Neural progenitor cell (in vitro differentiated cells): ENCODE data around the gene ARHGEF12. TPM values are rescaled to one million over a fixed set of nuclear protein-coding genes. Genes with fewer than 3 reads are reported as not detected.

Experiments used
- DNase-seq: peaks from one replicate; pipeline ENCODE4 v3.0.0-alpha.2; 2016; ENCODE audit warnings: low spot score
- H2AFZ ChIP-seq: fragments of 200-600 bp; sonication (generic); replicated peaks from 2 replicates; pipeline ENCODE4 v1.6.1; 2016; ENCODE audit warnings: antibody characterized with exemption
- H3F3A ChIP-seq: fragments of 200-600 bp; sonication (generic); 2 replicates; pipeline ENCODE4 v1.6.1; 2016; ENCODE audit warnings: antibody characterized with exemption, low read depth
- H3K27ac ChIP-seq: fragments of 200-600 bp; sonication (generic); 2 replicates; pipeline ENCODE4 v1.5.1; 2016; ENCODE audit warnings: mild to moderate bottlenecking
- H3K27me3 ChIP-seq: fragments of 200-600 bp; sonication (generic); 2 replicates; pipeline ENCODE4 v1.6.1; 2016; ENCODE audit warnings: mild to moderate bottlenecking, moderate library complexity
- H3K36me3 ChIP-seq: fragments of 200-600 bp; sonication (generic); 2 replicates; pipeline ENCODE4 v1.5.1; 2016
- H3K4me1 ChIP-seq: fragments of 200-600 bp; sonication (generic); 2 replicates; pipeline ENCODE4 v1.6.1; 2016; ENCODE audit warnings: mixed run types
- H3K4me2 ChIP-seq: fragments of 200-600 bp; sonication (generic); 2 replicates; pipeline ENCODE4 v1.6.1; 2016
- H3K4me3 ChIP-seq: fragments of 200-600 bp; sonication (generic); 2 replicates; pipeline ENCODE4 v1.5.1; 2016
- H3K79me2 ChIP-seq: fragments of 200-600 bp; sonication (generic); 2 replicates; pipeline ENCODE4 v1.6.1; 2016; ENCODE audit warnings: low read depth
- H3K9ac ChIP-seq: fragments of 200-600 bp; sonication (generic); 2 replicates; pipeline ENCODE4 v1.6.1; 2016
- H3K9me3 ChIP-seq: fragments of 200-600 bp; sonication (generic); 2 replicates; pipeline ENCODE4 v1.5.1; 2016; ENCODE audit warnings: low read depth
- H4K20me1 ChIP-seq: fragments of 200-600 bp; sonication (generic); 2 replicates; pipeline ENCODE4 v1.6.1; 2016; ENCODE audit warnings: low read depth
- H3K27ac Mint-ChIP-seq: 3 replicates; pipeline ENCODE4 v1.8.0; 2021; ENCODE audit warnings: mixed read lengths
- H3K27me3 Mint-ChIP-seq: 2 replicates; pipeline ENCODE4 v1.8.0; 2022; ENCODE audit warnings: low read depth, mild to moderate bottlenecking, inconsistent platforms, moderate library complexity, mixed read lengths; ENCODE audit not compliant: insufficient read depth
- H3K36me3 Mint-ChIP-seq: 3 replicates; pipeline ENCODE4 v1.8.0; 2021; ENCODE audit warnings: mixed read lengths
- H3K4me1 Mint-ChIP-seq: 3 replicates; pipeline ENCODE4 v1.8.0; 2021; ENCODE audit warnings: mixed read lengths
- H3K4me3 Mint-ChIP-seq: 3 replicates; pipeline ENCODE4 v1.8.0; 2021; ENCODE audit warnings: mild to moderate bottlenecking, moderate library complexity, mixed read lengths
- H3K9me3 Mint-ChIP-seq: 3 replicates; pipeline ENCODE4 v1.8.0; 2020; ENCODE audit warnings: mixed read lengths
- CTCF ChIP-seq: fragments of 200-600 bp; sonication (generic); IDR thresholded peaks from 2 replicates; pipeline ENCODE4 v1.5.1; 2017; ENCODE audit warnings: antibody characterized with exemption, mild to moderate bottlenecking
- EZH2 ChIP-seq: fragments of 200-600 bp; sonication (generic); IDR thresholded peaks from 2 replicates; pipeline ENCODE4 v1.6.1; 2017; ENCODE audit warnings: antibody characterized with exemption, mild to moderate bottlenecking, moderate library complexity
- EZH2phosphoT487 ChIP-seq: fragments of 200-600 bp; sonication (generic); IDR thresholded peaks from 2 replicates; pipeline ENCODE4 v1.6.1; 2017; ENCODE audit warnings: antibody characterized with exemption
- total RNA-seq: library from RNA; depleted of rRNA; stranded (reverse); fragments of >200 nt; gene quantifications from 2 replicates; pipeline ENCODE4 v1.2.3, GENCODE V29; 2015; ENCODE audit warnings: low replicate concordance

Gene ARHGEF12
- total RNA-seq, 1 donor from 2014 or later: 31.3 TPM

GRCh38 chr11:120352405-120352804 is 16.2 kb downstream of the ARHGEF12 start:
- Histone ChIP-seq H3K4me2 (no peak overlapping the region), H3K27me3 (no peaks in the 10 kb centered on the region), H3K9ac (no peak overlapping the region), H2AFZ (no peak overlapping the region), H3K36me3 (no peaks in the 10 kb centered on the region), H3K27ac (no peak overlapping the region), H3K9me3 (no peaks in the 10 kb centered on the region), H3F3A (peaks cover 12% of the 10 kb centered on the region), H3K79me2 (peaks cover 93% of the 10 kb centered on the region), H4K20me1 (peaks cover 15% of the 10 kb centered on the region), H3K4me1 (peaks cover 8% of the 10 kb centered on the region), H3K4me3 (no peak overlapping the region)
- DNase-seq: no peak
- Mint-ChIP-seq H3K36me3 (peaks cover 19% of the 10 kb centered on the region), H3K4me1 (peaks cover 6% of the 10 kb centered on the region), H3K27me3 (no peaks in the 10 kb centered on the region), H3K27ac (no peak overlapping the region), H3K9me3 (peaks cover 9% of the 10 kb centered on the region), H3K4me3 (no peak overlapping the region)
- TF ChIP-seq CTCF (no peak), EZH2 (no peak), EZH2phosphoT487 (no peak)

- no peak overlapping the region for H3K4me3 ChIP-seq
- no peak overlapping the region for H3K4me2 ChIP-seq
- Mint-ChIP-seq H3K9me3 (peaks cover 14% of the 10 kb centered on the region), H3K36me3 (peaks cover 22% of the 10 kb centered on the region), H3K27ac (no peak overlapping the region), H3K4me3 (no peak overlapping the region), H3K27me3 (no peaks in the 10 kb centered on the region), H3K4me1 (peaks cover 6% of the 10 kb centered on the region)
- H3K9ac ChIP-seq: no peak overlapping the region
- peaks cover 15% of the 10 kb centered on the region for H4K20me1 ChIP-seq
- H3K27ac ChIP-seq: no peak overlapping the region
- peaks cover 88% of the 10 kb centered on the region for H3K79me2 ChIP-seq
- H3F3A ChIP-seq: peaks cover 12% of the 10 kb centered on the region
- no peak for DNase-seq
- H3K9me3 ChIP-seq: no peaks in the 10 kb centered on the region
- no peaks in the 10 kb centered on the region for H3K27me3 ChIP-seq
- H3K36me3 ChIP-seq: no peaks in the 10 kb centered on the region
- TF ChIP-seq EZH2 (no peak), CTCF (no peak), EZH2phosphoT487 (no peak)
- H3K4me1 ChIP-seq: peaks cover 8% of the 10 kb centered on the region
- no peak overlapping the region for H2AFZ ChIP-seq
Observed at GRCh38 chr11:120354068-120354467, 17.9 kb downstream of the ARHGEF12 start.

DNA sequence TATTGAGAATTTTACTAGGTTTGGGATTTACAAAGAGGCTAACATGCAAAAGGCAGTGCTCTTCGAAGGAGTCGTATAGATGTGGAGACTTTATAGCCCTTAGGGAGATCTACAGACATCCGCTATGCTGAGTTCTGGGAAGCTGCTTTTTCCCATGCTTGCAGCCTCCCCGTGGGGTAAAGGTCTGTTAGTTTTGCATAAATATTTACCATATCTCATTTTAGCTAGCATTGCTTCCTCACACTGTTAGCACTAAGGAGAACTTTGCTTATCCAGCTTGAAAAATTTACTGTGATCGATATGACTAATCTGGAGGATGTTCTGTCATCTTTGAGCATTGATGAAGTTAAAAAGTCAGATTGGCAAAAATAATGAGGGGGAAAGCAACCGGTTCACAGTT is 18.6 kb downstream of the ARHGEF12 start:
- Mint-ChIP-seq H3K27me3 (no peaks in the 10 kb centered on the region), H3K4me1 (peaks cover 6% of the 10 kb centered on the region), H3K36me3 (peaks cover 25% of the 10 kb centered on the region), H3K4me3 (no peak overlapping the region), H3K27ac (no peak overlapping the region), H3K9me3 (peaks cover 18% of the 10 kb centered on the region)
- Histone ChIP-seq H3K27ac (no peak overlapping the region), H2AFZ (no peak overlapping the region), H3K27me3 (no peaks in the 10 kb centered on the region), H3K79me2 (peaks cover 86% of the 10 kb centered on the region), H3K4me2 (no peak overlapping the region), H4K20me1 (peaks cover 15% of the 10 kb centered on the region), H3K9me3 (no peaks in the 10 kb centered on the region), H3K9ac (no peak overlapping the region), H3K4me3 (no peak overlapping the region), H3K36me3 (no peaks in the 10 kb centered on the region), H3K4me1 (peaks cover 8% of the 10 kb centered on the region), H3F3A (peaks cover 12% of the 10 kb centered on the region)
- TF ChIP-seq CTCF (no peak), EZH2phosphoT487 (no peak)
- no peak for DNase-seq
